Stimulated activated CD4-positive, alpha-beta T cell treated with anti-CD3 and anti-CD28 coated beads, Interleukin-15, amount 100 ng/mL, for 24 hours (primary cell): ENCODE results near the gene FAM217B.

Experiments
- DNase-seq: peaks from one replicate; pipeline ENCODE4 v3.0.0-alpha.2; 2020

The FAM217B gene

DNA sequence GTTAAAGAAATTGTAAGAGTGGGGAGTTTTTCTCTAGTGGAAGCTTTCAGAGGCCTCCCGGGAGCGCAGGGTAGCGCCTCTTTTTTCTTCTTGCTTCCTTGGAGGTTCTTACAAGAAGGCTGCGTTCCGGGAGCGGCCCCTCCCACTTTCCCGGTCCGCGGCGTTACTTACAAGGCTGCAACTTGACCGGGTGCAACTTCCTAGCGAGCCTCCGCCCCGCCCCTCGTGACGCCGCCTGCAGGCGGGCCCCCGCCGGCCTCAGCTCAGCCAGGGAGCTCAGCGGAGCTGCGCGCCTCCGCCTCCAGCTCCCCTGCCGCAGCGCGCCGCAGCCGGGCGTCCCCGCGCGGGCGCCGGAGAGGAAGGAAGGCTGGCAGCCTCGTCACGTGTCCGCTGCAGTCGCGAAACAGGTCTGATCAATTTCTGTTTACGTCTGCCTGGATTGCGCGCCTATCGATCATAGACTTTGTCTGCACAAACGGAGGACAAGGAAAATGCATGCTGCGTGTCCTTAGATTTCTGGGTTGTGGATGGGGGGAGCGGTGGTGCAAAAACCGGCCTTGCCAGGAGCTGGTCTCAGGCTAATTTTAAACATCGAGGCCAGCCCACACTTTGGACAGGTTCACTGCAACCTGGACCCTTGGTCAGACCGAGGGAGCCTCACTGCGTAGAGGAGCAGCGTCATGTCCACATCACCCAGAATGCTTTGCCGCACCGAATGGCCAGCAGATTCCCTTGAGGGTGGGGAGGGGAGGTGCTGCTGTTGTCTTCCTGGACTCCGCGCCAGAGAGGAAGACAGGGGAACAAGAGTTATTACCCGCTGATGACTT lies at the start of gene FAM217B, which contains the start of gene PPP1R3D:
Gene FAM217B (plus strand): TSS at position 261 of the 827 bp plus-strand sequence. CDS start 3,555 bp downstream, outside the sequence.
Gene PPP1R3D (minus strand): TSS at position 177 of the 827 bp plus-strand sequence. CDS start 374 bp downstream, outside the sequence.
- DNase-seq = peak; percentile 95

DNA sequence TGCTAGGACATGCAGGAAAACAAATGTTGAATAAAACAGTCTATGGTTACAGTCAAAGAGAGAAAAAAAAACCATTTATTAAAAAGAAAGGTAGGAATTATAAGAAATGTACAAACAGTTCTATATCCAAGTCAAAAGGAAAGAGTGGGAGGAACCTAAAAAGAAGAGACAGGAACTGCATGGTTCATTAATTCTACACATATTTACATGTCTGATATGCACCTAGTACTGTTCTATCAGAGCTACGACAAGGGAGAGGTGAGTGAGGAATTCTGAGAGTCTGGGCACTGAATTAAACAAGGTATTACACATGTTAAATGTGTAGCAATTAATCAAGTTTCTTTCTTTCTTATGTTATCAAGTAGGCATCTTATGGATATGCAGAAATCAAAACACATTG lies 48.6 kb upstream of the FAM217B start:
- no peak for DNase-seq

DNA sequence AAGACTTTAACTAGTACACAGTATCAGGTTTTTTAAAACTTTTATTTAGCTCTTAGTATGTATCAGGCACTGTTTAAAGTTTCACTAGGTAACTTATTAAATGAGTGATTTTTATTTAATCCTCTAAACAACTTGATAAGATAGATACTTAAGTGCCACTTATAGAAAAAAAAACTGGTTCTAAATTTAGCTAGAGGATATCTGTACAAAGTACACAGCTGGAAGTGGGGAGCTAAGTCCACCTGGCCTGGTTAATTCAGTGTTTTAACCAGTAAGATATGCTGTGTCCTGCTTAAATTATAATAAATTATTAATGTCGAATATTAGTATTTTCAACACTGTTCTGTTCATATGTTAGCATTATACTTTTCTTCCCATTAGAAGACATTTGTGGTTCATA lies 44.3 kb upstream of the FAM217B start:
- DNase-seq = no peak

- no peak for DNase-seq
Measured at GRCh38 chr20:59902470-59902869, 37.7 kb upstream of the FAM217B start.

DNA sequence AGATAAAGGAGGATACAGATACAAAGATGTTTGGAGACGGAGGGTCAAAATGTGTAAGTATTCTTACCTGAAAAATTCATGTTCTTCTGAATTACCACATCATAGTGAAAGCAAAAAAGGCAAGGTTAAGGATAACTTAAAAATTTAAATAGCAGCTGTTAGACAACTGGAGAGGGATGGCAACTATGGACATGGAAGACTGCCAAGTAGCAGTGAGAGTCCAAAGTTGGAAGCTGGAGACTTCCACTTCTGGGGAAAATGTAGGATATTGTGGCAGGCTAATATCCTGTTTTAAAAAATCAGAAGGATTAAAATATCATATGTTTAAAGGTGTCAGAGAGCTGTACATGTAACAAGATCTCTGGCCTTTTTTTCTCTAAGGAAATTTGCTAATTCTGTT lies 36.6 kb upstream of the FAM217B start:
- no peak for DNase-seq

DNA sequence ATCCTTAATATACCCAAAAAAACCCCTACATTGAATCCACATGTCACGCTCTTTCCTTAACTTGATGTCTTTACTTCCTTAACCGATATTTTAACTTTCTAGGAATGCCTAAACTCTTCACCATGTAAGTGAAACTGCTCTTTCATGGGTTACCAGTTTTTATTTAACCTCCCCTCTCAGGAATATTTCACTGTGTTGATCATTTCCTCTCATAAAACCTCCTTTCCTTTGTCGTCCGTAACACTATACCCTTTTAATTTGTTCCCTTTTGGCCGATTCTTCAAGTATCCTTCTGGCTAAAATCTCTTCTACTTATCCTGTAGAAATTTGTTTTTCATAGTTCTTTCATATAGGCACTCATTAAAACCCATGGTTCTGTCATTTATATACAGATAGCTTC lies 31.3 kb upstream of the FAM217B start:
- no peak for DNase-seq

GRCh38 chr20:59911041-59911440 lies 29.1 kb upstream of the FAM217B start:
- no peak for DNase-seq

DNA sequence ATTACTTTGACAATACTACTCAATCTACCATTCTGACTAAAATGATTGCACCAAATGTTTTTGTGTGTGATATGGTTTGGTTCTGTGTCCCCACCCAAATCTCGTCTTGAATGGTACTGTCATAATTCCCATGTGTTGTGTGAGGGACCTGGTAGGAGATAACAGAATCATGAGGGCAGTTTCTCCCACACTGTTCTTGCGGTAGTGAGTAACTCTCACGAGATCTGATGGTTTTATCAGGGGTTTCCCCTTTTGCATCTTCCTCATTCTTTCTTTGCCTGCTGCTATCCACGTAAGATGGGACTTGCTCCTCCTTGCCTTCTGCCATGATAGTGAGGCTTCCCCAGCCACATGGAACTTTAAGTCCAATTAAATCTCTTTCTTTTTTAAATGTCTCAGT lies 27.6 kb upstream of the FAM217B start:
- DNase-seq = no peak

GRCh38 chr20:59920944-59921343 lies 19.2 kb upstream of the FAM217B start:
- no peak for DNase-seq

DNA sequence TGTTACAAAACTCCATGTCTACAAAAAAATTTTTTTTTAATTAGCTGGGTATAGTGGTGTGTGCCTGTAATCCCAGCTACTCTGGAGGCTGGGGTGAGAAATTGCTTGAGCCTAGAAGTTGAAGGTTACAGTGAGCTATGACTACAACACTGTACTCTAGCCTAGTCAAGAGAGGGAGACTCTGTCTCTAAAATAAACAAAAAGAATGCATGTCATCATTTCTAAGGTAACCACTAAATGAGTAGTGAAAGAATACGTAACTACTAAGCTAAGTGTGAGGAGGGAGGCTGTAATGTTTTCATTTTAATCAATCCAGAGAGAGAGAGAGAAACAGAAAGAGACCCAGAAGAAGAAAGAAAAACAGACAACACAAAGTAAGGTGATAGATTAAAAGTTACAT lies 16.7 kb upstream of the FAM217B start:
- no peak for DNase-seq

DNA sequence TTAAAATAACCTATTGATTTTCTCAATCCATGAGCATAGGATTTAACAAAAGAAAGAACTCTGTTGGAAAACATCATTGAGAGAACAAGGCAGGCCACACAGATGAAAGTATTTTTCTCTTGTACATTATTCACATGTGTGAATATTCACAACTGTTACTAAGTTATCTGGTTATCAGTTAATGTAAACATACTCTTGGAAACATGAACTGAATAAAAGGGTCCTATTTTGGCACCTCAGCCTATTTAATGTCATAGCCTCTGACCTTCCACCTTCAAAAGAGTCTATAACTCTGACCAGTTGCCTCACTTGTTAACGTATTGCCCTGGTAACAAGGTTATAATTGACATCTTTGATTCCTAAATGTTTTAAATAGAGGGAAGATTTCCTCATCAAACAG lies 14.8 kb upstream of the FAM217B start:
- DNase-seq = no peak

DNA sequence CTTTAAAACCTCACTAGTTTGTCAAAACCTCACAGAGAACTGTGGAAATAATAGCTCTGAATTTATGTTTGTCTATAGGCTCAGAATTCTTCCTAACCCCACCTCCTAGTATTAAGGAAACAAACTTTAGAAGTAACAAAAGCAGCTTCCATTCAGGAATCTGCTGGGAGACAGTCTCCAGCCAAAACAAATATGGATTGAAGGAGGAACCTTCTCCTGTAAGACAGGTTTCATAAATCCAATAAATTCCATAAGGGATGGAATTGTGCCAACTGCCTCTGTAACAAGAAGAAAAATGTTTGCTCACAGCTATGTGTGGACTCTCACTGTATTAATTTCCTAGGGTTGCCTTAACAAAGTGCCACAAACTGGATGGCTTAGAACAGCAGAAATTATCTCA lies 14.3 kb upstream of the FAM217B start:
- DNase-seq = no peak

GRCh38 chr20:59931511-59932312 lies 8.5 kb upstream of the FAM217B start:
- DNase-seq = peak; percentile 14

GRCh38 chr20:59932616-59933295 lies 7.4 kb upstream of the FAM217B start:
- DNase-seq = no peak

GRCh38 chr20:59933296-59933848 lies 6.8 kb upstream of the FAM217B start, which contains the start of gene SYCP2:
TSS of gene SYCP2 (minus strand) at chr20:59933637. CDS start at chr20:59922413, 11,224 bp downstream.
- DNase-seq = peak; percentile 70

GRCh38 chr20:59933849-59934585 lies 6.2 kb upstream of the FAM217B start:
- peak; percentile 85 for DNase-seq

DNA sequence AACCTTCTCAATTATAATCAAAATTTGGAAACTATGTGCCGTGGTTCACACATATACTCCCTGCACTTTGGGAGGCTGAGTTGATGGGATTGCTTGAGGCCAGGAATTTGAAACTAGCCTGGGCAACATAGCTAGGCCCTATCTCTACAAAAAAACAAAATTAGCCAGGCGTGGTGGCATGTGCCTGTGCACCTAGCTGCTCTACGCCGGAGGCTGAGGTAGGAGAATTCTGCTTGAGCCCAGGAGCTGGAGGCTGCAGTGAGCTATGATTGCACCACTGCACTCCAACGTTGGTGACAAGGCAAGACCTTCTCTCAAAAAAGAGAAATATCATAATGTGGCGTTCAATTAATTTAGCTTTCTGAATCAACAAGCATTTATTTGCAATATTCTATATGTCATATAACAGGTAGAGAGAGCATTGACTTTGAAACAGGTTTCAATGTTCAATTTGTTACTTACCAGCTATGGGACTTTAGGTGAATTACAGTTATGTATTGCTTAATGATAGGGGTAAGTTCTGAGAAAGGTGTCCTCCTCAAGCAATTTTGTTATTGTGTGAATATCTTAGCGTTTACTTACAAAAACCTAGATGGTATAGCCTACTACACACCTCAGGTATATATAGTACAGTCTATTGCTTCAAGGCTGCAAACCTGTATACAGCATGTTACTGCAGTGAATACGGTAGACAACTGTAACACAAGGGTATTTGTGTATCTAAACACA lies 4.6 kb upstream of the FAM217B start:
- DNase-seq = no peak

GRCh38 chr20:59936409-59936808 lies 3.8 kb upstream of the FAM217B start:
- no peak for DNase-seq

GRCh38 chr20:59937150-59937549 lies 3.0 kb upstream of the FAM217B start:
- no peak for DNase-seq

- no peak for DNase-seq
Measured at GRCh38 chr20:59938221-59938620, 2.0 kb upstream of the FAM217B start.

DNA sequence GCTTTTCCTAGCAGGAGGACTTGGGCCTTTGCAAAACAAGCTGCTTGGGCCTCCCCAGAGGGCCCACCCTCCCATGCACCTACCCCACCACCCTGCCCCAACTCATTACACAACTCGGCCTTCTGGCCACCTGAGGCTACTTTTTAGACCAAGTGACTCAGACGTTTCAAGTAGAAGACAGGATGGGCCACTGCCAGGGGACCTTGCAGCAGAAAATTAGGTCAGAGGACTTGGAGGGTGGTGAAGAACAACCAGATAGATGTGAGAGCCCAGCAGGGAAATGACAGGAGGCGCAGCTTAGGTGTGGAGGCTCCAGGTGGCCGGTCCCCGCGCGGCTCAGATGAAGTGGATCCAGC lies 1.5 kb upstream of the FAM217B start:
- no peak for DNase-seq
